ENCODE data around the gene LSR.
"Not testable (repeated sequence)": the region's sequence is repeated elsewhere in the genome, so short reads cannot be mapped to it uniquely, and the experiment has no call there.

The LSR gene

DNA sequence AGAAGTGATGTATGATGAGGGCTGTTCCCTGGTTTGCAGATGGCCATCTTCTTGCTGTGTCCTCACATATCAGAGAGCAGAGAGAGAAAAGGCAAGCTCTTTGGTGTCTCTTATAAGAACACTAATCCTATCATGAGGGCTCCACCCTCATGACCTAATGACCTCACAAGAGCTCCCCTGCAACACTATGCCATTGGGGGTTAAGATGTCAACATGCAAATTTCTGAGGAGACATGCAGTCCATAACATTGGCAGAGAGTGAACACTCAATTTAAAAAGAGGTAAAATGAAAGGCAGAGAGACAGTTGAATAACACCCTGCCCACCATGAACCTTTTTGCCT is 31.2 kb upstream of the LSR start:
- DNase-seq (ENCODE audit: low read depth in 2 of 2, low spot score in 1 of 2): no peak

DNA sequence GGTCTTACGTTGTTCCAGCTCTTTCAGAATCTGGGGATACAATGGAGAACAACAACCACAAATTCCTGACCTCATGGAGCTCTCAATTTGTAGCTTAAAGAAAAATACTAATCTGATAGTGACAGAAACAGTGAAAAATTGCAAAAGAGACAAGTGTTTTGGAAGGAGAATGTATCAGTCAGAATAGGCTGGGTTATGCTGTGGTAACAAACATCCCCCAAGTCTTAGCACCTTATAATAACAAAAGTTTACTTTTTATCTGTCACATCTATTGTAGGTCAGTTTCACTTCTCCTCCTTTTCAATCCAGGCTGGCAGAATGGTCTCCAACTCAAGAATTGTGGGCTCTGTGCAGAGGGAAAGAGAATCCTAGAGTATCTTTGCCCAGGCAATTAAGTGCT is 29.8 kb upstream of the LSR start:
- DNase-seq (ENCODE audit: low read depth in 2 of 2, low spot score in 1 of 2): no peak

DNA sequence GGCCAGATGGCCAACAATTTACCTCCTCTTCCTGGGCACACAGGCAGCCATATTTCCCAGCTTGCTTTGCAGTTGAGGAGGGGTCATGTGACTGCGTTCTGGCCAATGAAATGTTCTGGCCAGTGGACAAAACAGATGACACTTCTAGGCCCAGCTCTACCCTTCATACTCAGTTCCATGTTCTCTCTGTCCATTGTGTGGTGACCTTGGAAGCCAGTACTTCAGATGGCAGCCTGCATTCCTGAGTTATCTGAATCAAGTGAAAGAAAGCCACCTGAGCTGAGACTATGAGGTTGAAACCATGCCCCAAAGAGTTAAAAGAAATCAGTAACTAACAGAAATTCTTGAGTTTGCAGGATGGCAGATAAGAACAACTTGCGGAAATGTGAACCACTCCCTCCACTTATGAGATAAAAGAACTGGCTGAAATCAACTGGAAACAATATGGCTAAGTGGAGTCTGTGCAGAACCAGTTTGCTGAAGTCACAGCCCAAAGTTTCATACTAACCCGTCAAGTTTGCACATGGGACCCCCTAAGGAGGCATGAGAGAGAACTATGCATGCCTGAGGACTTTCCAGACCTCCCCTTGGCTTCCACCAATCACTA is 28.4 kb upstream of the LSR start:
- no peak for DNase-seq (ENCODE audit: low read depth in 2 of 2, low spot score in 1 of 2)

DNA sequence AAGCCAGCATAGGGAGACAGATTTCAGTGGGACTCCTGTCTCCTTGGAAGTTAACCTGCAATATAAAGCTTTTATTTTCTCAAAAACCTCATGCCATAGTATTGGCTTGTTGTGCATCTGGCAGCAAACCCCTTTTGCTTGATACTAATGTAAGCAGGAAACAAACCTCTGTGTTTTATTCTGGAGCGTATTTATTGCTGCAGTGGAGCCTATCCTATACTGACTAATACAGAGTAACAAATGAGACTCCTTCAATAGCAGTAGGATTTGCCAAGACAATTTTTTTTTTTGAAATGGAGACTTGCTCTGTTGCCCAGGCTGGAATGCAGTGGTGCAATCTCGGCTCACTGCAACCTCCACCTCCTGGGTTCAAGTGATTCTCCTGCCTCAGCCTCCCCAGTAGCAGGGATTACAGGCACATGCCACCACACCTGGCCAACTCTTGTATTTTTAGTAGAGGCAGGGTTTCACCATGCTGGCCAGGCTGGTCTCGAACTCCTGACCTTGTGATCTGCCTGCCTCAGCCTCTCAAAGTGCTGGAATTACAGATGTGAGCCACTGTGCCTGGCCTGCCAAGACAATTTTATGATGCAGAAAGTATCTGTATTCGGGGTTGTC is 27.7 kb upstream of the LSR start:
- not testable (repeated sequence) for DNase-seq (ENCODE audit: low read depth in 2 of 2, low spot score in 1 of 2)

DNA sequence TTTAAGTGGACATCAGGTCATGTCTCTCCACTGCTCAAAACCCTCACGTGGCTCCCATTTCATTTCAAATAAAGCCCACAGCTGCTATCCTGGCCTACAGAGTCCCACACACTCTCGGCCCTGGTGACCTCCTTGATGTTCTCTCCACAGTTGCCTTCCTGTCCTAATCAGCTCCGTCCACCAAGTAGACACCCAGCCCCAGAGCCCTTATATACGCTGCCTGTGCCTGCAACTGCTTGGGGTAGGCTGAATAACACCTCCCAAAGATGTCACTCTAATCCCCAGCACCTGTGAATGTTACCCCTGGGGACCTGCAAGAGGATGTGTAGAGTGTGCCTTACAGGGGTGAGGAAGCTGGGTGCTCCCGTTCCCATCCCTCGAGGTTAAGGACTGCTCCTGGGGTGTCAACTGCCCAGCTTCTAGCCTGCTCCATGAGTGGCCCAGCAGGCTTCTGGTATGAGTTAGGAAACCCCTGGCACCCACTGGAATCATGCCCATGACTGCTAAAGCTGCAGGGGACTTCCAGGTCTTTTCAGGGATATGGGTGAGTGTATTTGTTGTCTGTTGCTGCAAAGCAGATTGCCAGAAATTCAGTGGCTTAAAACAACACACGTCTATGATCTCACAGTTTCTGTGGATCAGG is 26.3 kb upstream of the LSR start:
- no peak for DNase-seq (ENCODE audit: low read depth in 2 of 2, low spot score in 1 of 2)

DNA sequence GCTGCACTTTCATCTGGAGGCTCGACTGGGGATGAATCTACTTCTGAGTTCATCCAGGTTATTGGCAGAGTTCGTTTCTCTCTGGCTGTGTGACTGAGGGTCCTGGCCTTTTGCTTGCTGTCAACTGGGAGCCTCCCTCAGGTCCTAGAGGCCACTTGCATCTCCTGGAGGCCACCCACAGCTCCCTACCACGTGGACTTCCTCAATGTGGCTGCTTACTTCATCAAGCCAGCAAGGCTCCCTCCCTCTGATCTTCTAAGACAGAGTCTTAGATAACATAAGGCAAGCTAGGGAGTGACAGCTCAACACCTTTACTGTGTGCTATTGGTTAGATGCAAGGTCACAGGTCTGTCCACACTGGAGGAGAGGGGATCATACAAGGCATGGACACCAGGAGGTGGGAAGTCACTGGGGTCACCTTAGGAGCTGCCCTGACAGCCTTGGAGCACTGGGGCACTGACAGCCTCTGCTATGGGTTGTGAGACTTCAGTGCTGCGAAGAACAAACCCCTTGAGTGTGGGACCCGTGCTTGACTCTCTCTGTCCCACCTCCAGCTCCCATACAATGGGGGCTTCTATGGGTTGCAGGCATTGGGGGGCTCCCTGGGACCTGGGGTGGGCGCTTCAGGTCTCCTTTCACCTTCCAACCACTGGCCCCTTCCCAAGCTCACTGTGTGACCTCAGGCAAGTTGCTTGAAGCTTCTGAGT is 25.6 kb upstream of the LSR start:
- DNase-seq (ENCODE audit: low read depth in 2 of 2, low spot score in 1 of 2): no peak

DNA sequence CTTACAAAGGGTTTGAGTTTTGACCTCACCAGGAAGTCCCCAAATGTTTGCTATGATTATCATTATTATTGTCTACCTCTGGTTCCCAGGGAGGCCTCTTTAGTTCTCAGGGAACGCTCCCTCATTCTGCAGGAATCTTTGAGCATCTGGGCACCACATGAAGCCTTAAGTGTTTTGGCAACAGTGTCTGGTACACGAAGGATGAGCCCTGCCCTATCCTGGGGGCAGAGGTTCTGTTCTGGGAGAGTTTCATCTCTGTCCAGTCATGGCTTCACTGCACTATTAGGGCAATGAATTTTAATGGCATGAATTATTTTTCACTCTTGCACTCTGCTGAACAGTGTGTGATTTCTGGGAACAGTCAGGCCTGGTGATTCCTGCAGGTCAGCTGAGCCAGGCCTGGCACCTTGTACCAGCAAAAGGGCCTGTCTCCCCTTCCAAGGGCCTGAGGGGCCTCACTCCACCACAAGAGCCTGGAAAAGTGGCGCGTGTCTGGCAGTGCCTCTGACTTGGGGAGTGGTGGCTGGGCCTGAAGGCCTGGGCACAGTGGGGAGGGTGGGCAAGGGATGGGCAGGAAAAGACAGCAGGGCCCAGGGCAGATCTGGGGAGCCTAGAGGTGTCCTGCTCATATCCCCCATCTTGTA is 24.8 kb upstream of the LSR start:
- no peak for DNase-seq (ENCODE audit: low read depth in 2 of 2, low spot score in 1 of 2)

DNA sequence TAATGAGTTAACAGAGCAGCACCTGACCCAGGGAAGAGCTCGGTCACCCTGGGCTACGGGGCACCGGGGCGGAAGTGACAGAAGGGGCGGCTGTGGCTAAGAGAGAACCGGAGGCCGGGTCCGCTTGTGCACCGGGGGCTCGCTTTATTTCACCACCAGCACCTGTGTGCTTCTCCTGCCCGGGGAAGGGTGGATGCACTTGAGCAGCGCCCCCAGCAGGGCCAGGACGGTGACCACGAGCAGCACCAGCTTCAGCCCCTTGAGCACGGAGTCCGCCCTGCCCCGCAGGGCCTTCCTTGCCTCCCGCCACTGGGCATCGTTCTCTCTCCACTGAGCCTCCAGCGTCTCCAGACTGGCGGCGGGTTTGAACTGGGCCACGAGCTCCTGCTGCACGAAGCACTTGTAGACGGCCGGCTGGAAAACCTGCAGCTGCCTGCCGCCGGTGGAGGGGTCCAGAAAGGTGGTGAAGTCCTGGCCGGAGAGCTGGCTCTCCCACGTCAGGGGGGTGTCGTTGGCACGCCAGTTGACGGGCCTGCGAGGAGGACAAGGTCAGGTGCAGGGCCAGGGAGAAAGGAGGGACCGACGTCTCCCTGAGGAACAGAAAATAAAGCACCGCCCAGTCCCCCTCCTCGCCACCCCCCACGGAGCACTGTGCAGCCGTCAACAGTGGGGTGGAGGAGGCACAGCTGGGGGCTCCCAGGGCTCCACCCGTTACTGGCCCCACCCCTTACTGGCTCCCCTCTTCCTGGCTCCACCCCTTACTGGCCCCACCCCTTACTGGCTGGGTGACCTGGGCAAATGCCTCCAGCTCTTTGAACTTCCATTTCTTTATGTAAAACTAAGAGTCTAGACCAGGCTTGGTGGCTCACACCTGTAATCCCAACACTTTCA is 23.9 kb upstream of the LSR start:
- no peak for DNase-seq (ENCODE audit: low read depth in 2 of 2, low spot score in 1 of 2)

DNA sequence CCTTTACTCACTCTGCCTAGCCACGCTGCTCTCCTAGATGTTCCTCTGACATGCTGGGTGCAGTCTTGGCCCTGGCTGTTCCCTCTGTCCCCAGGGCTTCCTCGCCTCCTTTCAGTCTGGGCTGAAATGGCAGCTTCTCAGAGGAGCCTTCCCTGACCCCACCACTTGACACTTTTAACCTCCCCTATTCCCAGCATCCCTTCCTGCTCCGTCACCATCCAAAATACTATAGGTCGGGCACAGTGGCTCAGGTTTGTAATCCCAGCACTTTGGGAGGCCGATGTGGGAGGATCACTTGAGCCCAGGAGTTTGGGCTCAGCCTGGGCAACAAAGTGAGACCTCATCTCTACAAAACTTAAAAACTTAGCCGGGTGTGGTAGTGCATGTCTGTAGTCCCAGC is 22.9 kb upstream of the LSR start:
- no peak for DNase-seq (ENCODE audit: low read depth in 2 of 2, low spot score in 1 of 2)

DNA sequence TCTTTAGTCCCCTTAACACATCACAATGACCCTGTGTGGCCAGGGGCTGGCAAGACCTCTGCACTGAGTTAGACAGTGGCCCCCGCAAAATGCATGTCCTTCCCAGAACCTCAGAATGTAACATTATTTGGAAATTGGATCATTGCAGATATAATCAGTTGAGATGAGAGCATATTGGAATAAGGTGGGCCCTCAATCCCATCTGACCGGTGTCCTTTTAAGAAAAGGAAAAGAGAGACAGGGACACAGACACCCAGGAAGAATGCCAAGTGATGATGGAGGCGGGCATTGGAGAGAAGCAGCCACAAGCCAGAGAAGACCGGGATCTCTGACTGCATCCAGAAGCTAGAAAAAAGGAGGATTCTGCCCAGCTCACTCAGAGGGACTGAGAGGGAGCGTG is 22.1 kb upstream of the LSR start:
- DNase-seq (ENCODE audit: low read depth in 2 of 2, low spot score in 1 of 2): no peak

DNA sequence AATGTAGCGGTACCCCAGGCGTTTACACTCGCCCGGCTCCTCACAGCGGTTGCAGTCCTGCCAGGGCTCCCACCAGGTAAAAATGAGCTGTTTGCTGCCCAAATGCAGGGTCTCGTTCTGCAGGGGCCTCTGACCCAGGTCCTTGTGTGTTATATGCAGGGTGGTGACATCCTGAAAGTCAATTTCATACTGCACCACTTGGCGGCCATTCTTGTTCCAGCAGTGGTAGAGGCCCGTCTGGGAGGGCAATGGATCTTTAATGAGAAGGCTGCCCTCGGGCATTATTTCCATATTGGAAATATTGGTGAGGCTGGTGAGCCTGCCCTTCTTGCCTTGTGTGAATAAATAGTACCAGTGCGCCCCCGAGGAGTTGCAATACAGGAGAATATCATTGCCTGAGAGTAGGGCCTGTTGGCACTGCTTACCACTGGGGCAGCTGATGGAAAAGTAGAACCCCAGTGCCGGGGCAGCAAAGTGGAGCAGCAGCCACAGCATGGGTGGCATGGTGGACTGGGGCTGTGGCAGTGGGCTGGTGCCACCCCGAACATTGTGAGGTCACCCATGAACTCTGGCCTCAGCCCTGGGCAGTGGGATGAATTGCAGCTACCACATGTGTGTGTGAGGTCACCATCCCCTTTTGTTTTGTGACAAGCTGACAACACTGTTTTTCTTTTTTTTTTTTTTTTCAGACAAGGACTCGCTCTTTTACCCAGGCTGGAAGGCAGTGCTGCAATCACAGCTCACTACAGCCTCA is 20.4 kb upstream of the LSR start, which contains the start of gene FAM187B:
Gene FAM187B (minus strand): TSS at position 563 of the 754 bp plus-strand sequence. CDS start 59 bp downstream, at position 504.
- no peak for DNase-seq (ENCODE audit: low read depth in 2 of 2, low spot score in 1 of 2)

DNA sequence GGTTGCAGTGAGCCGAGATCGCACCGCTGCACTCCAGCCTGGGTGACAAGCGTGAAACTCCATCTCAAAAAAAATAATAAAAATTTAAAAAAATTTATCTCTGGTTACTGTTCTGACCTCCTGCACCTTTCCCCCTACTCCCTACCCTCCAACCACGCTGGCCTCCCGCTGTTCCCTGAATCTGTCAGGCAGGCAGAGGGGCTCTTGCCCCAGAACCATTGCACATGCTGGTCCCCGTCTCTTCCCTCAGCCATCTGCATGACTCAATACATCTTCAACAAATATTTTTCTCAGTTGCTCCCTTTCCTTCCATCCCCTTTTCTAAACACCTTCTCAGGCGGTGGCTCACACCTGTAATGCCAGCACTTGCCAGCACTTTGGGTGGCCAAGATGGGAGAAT is 19.2 kb upstream of the LSR start:
- DNase-seq (ENCODE audit: low read depth in 2 of 2, low spot score in 1 of 2): no peak

DNA sequence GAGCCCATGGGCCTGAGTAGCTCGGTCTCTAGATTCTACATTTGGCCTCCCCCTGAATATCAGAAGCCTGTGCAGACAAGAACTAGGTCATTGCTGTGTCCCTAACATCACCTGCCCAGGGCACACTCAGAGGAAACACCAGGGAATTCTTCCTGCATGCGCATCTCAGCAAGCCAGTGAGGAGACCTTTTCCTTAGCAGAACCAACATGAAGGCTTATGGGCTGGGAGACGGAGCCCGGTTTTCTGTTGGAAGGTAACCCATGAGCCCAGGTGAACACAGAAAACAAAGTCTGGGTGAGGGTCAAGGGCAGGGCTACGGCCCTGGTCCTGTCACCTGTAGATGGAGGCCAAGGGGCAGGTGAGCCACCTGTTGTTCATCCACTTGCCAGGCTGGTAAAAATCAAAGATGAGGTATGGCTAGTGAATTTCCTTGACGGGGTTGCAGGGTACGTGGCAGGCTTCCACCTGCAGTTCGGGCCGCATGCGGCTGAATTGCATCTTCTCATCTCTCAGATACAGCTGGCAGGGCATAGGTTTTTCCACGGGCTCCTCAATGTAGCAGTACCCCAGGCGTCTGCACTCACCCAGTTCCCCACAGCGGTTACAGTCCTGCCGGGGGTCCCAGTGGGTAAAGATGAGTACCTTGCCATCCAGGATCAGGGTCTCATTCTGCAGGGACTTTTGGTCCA is 16.7 kb upstream of the LSR start:
- DNase-seq (ENCODE audit: low read depth in 2 of 2, low spot score in 1 of 2): no peak

DNA sequence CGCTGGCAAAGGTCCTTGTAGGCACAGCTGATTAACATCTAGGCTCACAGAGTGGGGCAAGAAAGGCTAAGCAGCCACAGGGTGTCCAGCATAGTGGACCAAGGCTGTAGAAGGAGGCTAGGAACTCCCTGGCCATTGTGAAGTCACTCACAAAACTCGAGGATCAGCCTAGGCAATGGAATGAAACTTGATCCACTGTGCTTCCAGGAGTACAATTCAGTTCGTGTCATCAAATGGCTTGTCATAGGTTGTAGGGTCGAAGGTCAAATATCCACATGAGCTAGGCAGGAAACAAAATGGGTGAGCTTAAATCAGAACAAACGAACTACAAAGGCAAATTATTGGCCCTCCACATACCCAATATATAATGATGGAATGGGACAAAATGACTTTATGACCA is 15.9 kb upstream of the LSR start:
- no peak for DNase-seq (ENCODE audit: low read depth in 2 of 2, low spot score in 1 of 2)

DNA sequence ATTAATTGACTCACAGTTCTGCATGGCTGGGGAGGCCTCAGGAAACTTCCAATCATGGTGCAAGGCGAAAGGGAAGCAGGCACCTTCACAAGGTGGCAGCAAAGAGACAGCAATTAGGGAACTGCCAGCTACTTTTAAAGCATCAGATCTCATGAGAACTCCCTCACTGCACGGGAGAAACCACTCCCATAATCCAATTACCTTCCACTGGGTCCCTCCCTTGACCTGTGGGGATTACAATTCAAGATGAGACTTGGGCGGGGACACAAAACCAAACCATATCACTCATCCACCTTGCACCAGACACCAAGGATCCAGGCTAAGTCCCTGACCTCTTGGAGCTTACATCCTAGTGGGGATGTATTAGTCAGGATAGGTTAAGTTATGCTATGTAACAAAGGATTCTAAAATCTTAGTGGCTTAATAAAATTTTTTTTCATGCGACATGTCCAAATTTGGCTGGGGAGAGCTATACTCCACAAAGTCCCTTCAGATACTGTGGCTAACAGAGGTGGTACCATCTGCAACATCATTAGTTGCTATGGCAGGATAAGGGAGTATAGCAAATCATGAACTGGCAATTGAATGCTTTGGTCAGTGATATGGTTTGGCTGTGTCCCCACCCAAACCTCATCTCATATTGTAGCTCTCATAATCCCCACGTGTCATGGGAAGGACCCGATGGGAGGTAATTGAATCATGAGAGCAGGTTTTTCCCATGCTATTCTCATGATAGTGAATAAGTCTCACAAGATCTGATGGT is 12.0 kb upstream of the LSR start:
- no peak for DNase-seq (ENCODE audit: low read depth in 2 of 2, low spot score in 1 of 2)

DNA sequence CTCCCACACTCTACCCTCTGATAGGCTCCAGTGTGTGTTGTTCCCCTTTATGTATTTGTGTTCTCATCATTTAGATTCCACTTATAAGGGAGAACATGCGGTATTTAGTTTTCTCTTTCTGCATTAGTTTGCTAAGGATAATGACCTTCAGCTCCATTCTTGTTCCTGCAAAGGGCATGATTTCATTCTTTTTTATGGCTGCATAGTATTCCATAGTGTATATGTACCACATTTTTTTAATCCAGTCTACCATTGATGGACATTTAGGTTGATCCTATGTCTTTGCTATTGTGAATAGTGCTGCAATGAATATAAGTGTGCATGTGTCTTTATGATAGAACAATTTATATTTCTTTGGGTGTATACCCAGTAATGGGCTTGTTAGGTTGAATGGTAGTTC is 9.2 kb upstream of the LSR start:
- not testable (repeated sequence) for DNase-seq (ENCODE audit: low read depth in 2 of 2, low spot score in 1 of 2)

DNA sequence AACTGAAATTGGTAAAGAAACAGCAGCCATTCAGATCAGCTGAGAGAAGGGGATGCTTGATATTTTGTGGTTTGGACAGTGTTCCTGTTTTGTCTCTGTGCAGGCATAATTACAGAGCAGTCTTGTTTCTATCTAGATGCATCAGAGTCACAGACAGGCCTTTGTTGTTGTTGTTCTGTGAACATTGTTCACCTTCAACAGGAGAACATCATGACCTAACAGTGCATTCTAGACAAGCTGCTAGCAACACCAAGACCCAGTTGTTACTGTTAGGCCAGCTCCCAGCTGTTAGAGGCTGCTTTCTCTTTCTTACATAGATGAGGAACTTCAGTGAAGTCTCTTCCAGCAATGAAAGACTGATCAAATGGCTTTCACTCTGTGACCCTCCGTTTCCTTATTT is 8.5 kb upstream of the LSR start:
- no peak for DNase-seq (ENCODE audit: low read depth in 2 of 2, low spot score in 1 of 2)

DNA sequence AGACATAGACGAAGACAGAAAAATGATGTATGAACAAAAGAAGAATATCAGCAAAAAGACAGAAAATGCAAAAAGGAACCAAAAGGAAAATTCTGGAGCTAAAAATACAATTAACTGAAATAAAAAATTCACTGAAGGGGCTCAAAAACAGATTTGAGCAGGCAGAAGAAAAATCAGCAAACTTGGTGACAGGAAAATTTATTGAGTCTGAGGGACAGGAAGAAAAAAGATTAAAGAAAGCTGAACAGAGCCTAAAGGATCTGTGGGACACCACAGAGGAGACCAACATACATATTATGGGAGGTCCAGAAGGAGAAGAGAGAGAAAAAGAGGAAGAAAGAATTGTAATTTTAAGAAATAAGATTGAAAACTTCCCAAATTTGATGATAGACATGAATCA is 7.4 kb upstream of the LSR start:
- no peak for DNase-seq (ENCODE audit: low read depth in 2 of 2, low spot score in 1 of 2)
